ENCODE data around the gene TMEM232.
"Not testable (repeated sequence)": the region's sequence is repeated elsewhere in the genome, so short reads cannot be mapped to it uniquely, and the experiment has no call there.

Gene TMEM232

DNA sequence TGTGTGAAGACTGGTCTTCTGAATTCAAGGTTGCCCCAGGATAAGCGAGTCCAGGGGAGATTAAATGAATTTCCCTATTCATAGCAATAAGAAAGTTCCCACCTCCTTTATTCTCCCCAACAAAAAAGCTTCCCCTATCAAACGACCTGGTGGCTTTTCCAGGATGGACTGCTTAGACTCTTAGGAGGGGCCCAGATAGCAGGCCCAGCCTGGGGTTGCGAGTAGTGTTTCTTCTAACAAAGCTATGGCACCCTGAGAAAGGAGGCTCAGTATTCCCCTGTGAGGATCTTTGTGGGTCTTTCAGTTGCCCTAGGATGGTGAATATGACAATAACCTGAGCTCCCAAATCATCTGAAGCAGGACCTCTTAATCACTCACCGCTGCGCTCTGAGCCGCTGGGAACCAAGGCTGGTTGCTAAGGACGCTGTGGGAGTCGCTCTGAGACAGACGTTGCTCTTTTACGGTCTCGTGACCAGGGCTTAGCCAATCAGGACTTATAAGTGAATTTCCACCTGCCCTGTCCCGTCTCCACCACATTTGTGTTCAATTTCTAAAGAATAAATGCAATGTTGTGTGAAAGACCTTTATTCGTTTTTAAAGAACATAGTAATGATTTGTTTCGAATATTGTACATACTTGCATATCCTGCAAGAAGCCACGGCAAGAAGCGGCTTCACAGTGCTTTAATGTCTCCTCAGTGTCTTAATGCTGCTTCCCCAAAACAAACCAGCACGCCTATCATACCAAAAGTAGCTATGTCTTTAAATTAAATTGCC, at the start of gene TMEM232:
TMEM232 (minus strand) TSS at position 423 of the 776 bp plus-strand sequence. CDS start 59,319 bp downstream, outside the sequence.
- DNase-seq (ENCODE audit: low read depth), result peak; percentile 53

DNA sequence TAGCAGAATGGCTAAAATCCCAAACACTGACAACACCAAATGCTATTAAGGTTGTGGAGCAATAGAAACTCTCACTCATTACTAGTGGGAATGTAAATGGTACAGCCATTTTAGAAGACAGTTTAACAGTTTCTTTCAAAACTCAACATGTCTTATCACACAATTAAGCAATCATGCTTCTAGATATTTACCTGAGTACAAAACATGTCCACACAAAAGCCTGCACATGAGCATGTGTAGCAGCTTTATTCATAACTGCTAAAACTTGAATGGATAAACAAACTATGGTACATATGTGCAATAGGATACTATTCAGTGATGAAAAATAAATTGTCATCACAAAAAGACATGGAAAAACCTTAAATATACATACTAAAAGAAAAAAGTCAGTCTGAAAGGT, 43.8 kb upstream of the TMEM232 start:
- no peak for DNase-seq (ENCODE audit: low read depth)

DNA sequence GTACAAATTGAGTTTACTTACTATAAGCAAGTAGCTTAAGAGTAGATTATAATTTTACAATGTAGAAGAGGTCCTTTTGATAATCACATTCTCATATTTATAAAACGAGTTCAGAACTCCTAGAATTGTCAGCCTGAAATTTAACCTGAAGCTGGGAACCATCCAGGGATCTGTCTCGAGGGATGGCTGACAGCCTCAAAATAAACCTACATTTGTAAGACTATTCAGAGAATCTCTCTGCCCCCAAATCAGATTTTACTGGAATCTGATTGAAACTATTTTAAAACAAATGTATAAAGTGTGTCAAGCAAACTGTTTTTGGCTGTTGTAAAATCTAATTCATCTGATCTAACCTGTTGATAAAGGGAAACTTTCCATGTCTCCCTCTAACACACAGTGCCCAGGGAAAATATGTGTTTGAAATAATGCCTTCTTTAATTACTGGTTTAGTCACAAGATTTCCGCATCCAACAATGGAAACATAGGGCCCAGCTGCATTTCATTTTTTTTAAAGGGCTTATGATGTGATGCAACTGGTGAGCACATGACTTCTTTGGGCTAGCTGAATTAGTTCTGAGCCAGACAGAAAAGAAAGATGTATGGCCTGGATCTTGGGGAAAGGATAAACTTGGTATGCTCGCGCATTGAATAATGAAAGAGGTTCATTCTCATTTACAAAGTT, 42.7 kb upstream of the TMEM232 start:
- DNase-seq (ENCODE audit: low read depth), result no peak

DNA sequence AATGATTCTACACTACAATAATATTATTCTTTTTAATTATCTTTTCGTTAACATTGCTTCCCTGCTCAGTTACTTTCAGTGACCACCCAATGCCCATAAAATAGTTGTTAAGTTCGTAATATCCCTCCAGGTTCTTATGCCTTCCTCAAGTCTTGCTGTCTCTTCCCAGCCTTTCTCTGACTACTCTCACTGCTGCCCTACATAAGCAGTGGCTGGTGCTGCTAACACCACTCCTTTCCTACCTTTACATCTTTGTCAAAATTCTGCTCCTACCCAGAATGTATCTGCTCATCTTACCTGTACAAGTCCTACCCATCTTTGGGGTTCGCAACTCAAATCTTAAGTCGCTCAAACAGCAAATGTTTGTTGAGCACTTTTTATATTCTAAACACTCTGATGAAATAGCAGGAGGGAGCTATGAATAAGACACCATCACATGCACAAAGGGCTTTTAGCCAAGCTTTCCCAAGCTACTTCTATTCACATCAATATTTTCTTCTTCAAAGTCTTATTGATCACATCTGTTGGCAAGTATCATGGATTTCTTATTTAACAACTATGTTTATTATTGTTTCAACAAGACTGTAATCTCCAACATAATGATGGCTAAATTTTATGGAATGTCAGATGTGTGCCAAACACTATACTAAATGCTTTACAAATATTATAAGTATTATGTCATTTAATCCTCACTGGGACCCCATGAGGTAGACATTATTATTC, 41.8 kb upstream of the TMEM232 start:
- no peak for DNase-seq (ENCODE audit: low read depth)

DNA sequence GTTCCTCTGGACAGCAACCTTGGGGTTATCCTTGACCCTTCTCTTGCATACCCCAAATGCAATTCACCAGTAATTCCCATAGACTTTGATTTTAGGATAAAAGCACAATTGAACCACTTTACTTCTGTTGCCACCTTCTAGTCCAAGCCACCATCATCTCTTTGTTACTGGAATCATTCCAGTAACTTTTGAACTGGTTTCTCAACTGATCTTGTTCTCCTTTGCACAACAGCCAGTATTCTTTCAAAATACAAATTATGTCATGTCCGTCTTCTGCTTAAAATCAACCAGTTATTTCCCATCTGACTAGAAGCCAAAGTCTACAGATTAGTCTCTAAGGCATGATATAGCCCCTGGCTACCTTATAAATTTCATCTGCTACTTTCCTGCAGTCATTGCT, 33.7 kb upstream of the TMEM232 start:
- DNase-seq (ENCODE audit: low read depth), result no peak

DNA sequence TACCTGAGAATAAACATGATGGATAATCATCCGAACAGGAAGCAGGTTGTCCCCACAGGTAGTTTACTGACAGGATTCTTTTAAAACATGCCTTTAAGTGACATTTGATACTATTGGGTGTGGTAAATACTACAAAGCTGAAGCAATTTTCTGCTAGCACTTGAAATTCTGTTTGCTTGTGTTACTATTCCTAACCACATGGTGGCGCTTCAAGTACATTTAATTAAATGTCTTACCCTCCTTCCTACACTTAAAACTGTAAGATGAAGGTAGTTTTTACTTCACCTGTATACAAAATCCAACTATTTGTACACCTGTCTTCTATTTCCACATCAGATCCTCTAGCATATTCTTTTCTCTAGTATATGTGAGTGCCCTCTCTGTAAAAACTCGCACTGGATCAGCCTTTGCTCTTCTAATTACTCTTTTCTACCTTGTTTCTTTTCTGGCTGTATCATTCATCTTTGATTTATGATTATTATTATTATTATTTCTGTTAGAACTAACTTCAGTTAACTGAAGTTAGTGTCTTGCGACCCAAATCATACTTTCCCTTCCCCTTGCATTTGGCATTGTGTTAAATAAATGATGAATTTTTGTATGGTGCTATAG, 30.8 kb upstream of the TMEM232 start:
- no peak for DNase-seq (ENCODE audit: low read depth)

DNA sequence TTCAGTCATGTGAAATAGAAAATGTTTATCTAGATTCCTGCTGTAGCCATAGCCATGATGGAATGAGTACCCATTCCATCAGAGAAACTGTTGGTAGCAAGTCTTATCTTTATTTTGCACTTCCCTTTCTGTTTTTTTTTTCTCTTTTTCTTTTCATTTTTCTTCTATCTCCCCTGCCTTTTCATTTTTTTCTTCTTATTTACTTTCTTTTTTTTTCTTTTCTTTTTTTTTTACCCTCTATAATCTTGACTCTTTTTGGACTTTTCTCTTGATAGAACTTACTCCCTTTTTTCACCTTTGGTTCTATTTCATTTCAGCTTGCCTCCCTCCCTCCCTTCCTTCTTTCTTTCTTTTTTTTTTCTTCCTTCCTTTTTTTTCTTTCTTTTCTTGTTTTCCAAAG, 27.7 kb upstream of the TMEM232 start:
- no peak for DNase-seq (ENCODE audit: low read depth)

DNA sequence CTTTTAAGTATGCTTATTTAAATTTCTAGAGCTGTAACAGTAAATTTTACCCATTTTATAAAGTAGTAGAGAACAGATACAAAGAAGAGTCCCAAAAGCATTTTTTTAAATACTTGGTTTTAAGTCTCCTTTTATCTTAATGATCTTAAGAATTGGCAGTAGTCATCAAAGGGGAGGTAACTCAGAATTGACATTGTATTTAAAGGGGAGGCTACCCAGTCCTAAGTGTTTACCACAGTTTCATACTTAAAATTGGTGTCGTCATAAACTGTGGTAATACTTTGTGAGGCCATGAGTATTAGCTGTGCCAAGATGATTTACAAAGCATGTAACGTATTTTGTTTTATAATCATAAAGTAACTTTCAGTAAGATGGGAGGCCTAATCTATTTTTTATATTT, 27.1 kb upstream of the TMEM232 start:
- DNase-seq (ENCODE audit: low read depth), result no peak

DNA sequence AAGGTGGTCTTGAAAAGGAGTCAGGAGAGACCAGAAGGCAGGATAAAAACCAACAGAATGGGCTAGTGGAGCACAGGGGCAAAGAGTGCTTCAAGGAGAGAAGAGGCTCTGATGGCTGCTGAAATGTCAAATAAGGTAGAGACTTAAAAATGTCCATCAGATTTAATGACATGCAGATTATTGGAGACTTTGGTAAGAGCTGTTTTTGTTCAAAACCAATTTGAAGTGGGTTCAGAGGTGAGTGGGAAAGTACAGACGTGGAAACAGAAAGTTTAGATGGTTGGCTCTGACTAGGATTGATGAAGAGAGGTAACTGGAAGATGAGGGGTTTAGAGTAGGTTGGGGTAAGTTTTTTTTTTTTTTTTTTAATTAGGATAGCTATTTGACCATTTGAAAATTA, 26.5 kb upstream of the TMEM232 start:
- DNase-seq (ENCODE audit: low read depth), result no peak

DNA sequence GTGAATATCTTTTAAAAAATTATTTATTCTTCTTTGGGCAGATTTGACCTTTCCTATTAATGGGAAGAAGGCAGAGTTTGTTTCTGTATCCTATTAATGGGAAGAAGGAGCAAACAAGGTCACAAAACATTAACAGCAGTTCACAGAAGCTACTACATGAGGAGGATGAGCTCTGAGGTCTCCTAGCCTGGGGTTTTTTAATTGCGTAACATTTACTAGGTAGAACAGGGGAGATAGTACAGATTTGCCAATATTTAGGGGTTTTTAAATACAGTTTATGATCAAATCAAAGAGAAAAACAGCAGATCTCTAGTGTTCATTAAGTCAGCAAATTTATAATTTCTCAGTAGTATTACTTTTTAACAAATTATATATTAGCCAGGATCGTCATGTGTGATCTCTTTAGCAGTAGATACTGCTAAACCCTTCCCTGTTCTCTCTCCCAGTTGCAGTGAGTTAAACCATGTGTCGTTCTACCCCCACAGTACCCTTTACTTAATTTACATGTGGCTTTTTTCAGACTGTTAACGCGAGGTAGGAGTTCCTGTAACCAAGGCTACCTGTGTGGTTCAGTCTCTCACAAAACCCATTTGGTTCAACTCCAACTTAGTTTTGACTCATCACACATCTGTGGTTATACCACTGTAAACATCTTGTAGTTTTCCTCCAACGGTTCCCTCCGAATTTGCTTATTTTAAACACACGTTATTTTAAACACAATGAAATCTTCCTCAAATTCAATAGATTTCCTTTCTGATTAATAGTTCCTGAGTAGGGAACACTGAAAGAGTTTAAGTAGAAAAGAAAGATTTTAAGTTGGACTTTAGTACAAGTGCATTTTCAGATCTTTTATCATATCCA, 25.7 kb upstream of the TMEM232 start:
- DNase-seq (ENCODE audit: low read depth), result no peak

DNA sequence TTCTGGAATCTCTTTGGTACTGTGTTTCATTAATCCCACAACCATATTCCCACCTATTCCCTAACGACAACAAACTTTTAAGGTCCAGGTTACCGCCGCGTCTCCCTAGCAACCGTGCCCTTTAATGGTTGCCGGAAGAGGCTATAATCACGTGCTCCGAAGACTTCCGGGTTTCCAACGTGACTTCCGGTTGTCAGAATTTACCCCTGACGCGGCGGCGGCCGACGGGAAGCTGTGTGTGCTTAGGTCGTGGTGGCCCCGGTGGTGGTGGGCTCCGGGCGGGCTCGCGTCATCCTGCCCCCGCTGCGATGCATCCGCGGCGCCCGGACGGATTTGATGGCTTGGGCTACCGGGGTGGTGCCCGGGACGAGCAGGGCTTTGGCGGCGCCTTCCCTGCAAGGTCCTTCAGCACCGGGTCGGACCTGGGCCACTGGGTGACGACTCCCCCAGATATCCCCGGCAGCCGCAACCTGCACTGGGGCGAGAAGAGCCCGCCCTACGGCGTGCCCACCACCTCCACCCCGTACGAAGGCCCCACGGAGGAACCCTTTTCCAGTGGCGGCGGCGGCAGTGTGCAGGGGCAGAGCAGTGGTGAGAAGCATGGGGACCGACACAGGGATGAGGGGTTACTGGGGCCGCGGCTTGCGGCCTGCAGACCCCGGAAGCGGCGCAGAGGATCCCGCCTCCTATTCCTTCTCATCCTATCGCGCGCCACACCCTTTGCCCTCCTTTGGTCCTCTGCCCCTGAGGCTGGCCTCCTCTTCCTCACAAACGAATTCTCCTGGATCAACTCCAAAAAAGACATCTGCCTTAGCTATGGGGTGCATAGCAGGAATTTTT, 12.6 kb upstream of the TMEM232 start, which contains the start of gene SLC25A46:
SLC25A46 (plus strand) TSS at position 196 of the 840 bp plus-strand sequence; CDS start at position 309, 113 bp downstream.
- DNase-seq (ENCODE audit: low read depth), result peak; percentile 79

DNA sequence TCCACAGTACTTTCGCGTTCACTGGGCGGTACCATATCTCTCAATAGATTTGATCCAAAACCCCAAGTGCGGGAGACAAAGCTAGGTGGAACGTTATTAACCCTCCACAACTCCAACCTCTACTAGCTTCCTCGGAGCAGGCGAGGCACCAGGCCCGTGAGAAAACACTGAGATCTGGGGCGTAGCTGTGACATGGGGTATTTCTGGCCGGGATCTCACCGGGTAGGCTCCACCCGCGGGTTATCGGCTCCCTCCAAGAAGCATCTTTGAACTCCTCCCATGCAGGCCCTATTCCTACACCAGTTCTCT, 12.0 kb upstream of the TMEM232 start:
- DNase-seq (ENCODE audit: low read depth), result no peak

DNA sequence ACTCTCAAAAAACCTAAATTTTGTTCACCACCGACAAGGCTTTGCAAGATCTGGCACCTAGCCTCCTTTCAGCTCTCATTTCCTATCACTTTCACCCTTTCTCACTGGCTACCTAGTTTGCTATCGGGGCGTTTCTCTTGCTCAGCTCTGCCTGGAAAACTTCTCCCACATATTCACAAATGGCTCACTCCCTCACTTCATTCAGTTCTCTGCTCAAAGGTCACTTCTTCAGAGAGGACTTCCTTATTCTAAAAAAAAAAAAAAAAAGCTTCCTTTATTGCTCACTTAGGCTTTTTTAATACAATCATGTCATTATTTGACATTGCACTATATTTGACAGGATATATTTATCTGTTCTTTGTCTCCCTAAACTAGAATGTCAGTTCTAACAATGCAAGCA, 10.3 kb upstream of the TMEM232 start:
- no peak for DNase-seq (ENCODE audit: low read depth)

DNA sequence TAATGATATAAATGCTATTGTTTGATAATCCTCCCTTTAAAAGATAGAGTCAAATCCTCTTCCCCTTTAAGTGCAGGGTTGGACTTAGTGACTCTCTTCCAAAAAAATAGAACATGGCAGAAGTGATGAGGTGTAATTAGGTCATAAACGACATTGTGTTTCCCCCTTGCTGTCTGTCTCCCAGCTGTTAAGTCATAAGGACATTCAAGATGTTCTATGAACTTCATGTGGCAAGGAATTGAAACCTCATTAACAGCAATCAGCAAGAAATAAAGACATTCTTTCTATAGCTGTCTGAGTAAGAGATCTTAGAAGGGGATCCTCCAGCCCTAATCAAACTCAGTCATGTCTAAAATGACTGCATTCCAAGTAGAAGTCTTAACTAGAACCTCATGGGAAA, 9.1 kb upstream of the TMEM232 start:
- no peak for DNase-seq (ENCODE audit: low read depth)

DNA sequence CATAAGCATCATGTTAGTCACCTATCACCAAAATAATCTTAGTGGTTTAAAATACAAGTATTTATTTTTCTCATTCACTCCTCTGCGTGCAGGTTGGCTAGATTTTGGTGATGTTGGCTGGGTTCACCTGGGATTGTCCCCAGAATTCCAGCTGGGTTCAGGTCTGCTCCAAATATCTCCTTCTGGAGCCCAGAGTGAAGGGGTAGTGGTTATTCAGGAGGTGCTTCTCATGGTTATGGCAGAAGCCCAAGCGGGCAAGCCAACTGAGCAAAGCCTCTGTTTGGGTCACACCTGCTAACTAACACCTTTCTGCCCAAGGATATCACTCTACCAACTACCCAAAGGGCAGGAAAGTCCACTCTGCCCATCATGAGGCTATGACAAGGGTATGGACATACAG, 7.6 kb upstream of the TMEM232 start:
- no peak for DNase-seq (ENCODE audit: low read depth)

DNA sequence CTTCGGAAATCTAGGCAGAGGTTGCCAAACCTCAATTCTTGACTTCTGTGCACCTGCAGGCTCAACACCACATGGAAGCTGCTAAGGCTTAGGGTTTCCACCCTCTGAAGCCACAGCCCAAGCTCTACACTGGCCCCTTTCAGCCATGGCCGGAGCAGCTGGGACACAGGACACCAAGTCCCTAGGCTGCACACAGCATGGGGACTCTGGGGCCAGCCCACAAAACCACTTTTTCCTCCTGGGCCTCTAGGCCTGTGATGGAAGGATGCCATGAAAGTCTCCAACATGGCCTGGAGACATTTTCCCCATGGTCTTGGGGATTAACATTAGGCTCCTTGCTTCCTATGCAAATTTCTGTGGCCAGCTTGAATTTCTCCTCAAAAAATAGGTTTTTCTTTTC, 5.0 kb upstream of the TMEM232 start:
- DNase-seq (ENCODE audit: low read depth), result not testable (repeated sequence)

DNA sequence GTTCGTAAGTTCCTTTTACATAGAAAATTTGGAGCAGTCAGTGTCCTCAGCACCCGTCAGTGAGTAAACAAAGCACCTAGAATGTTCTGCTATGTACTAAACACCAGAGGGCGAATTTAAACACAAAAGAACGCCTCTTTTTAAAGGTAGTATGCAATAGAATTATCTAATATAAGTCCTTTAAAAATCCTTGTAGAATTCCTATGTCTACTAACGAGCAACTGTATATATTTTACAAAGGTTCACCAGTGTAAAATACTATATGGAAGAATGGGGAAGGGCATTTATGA, 499 bp upstream of the TMEM232 start:
- no peak for DNase-seq (ENCODE audit: low read depth)

DNA sequence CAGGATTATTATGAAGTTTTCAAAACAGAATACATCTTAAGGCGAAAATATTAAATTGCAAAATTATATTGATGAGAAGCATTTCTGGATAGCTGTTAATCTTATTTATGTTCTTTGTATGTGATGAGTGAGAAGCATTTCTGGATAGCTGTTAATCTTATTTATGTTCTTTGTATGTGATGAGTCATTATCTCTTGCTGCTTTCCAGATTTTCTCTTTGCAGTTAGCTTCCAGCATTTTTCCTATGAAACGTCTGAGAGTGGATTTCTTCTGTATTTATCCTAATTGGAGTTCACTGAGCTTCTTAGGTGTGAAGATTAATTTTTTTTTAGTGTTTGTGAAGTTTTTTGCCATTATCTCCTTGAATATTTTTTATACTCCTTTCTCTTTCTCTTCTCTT, 8.2 kb downstream of the TMEM232 start:
- DNase-seq (ENCODE audit: low read depth), result no peak

DNA sequence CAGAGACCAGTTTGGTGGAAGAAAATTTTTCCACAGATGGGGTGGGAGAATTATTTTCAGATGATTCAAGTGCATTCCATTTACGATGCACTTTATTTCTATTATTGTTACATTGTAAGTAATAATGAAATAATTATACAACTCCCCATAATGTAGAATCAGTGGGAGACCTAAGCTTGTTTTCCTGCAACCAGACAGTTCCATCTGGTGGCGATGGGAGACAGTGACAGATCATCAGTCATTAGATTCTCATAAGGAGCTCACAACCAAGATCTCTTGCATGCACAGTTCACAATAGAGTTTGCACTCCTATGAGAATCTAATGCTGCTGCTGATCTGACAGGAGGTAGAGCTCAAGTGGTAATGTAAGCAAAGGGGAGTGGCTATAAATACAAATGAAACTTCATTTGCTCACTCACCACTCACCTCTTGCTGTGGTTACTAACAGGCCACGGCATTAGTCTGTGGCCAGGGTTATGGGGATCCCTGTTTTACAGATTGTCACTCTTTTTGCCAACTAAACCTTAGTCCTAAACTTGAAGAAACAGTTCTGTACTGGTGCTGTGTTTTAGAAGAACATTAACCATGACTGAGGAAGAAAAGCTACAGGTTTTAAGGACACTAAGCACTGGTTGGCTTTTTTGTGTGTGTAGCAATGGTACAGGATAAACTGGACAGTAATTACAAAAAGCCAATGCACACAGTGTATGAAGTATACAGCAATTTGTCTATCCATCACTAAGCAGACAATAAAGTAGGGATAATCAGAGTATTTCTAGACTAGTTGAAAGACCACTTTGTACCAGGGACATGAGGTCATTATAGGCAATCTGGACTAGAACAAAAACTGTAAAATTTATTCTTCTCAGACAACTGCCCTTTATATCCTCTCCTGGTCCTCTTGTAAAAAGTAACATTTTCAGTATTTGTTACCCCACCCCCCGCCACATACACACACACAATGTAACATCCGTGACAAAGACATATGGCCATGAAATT, 9.9 kb downstream of the TMEM232 start:
- DNase-seq (ENCODE audit: low read depth), result no peak

Measured in T-helper 22 cell (primary cell).